Loucy (cell line): ENCODE data around the gene AMACR.

Experiments used
- H2AFZ ChIP-seq: fragments of 200-600 bp; sonication (generic); 2 replicates; pipeline ENCODE4 v1.6.0; 2016; ENCODE audit warnings: antibody characterized with exemption, mild to moderate bottlenecking, low read length, moderate library complexity
- H3F3A ChIP-seq: fragments of 200-600 bp; 2 replicates; pipeline ENCODE4 v1.6.0; 2016; ENCODE audit warnings: antibody characterized with exemption, low read depth, mild to moderate bottlenecking
- H3K27me3 ChIP-seq: fragments of 200-600 bp; sonication (generic); 2 replicates; pipeline ENCODE4 v1.6.1; 2014; ENCODE audit warnings: low read length, mild to moderate bottlenecking; ENCODE audit not compliant: insufficient read depth, poor library complexity, severe bottlenecking
- H3K36me3 ChIP-seq: fragments of 200-600 bp; sonication (generic); 2 replicates; pipeline ENCODE4 v1.6.1; 2016; ENCODE audit warnings: low read length; ENCODE audit not compliant: insufficient read depth
- H3K4me1 ChIP-seq: fragments of 200-600 bp; sonication (generic); 2 replicates; pipeline ENCODE4 v1.5.1; 2014; ENCODE audit warnings: low read length, mild to moderate bottlenecking; ENCODE audit not compliant: insufficient read depth, poor library complexity, severe bottlenecking
- H3K4me2 ChIP-seq: fragments of 200-600 bp; sonication (generic); 2 replicates; pipeline ENCODE4 v1.6.0; 2014; ENCODE audit warnings: antibody characterized with exemption, low read length, low read depth, mild to moderate bottlenecking; ENCODE audit not compliant: poor library complexity, severe bottlenecking
- H3K4me3 ChIP-seq: fragments of 200-600 bp; sonication (generic); 2 replicates; pipeline ENCODE4 v1.5.1; 2014; ENCODE audit warnings: low read length, mild to moderate bottlenecking, mixed read lengths; ENCODE audit not compliant: poor library complexity, severe bottlenecking
- H3K79me2 ChIP-seq: fragments of 200-600 bp; sonication (generic); 2 replicates; pipeline ENCODE4 v1.6.1; 2014; ENCODE audit warnings: low read length; ENCODE audit not compliant: insufficient read depth
- H3K9ac ChIP-seq: fragments of 200-600 bp; sonication (generic); 2 replicates; pipeline ENCODE4 v1.6.0; 2014; ENCODE audit warnings: mild to moderate bottlenecking, low read depth, low read length, moderate library complexity; ENCODE audit not compliant: poor library complexity, severe bottlenecking
- H3K9me2 ChIP-seq: fragments of 200-600 bp; sonication (generic); replicated peaks from 2 replicates; pipeline ENCODE4 v1.6.1; 2016; ENCODE audit warnings: low read depth, low read length, mixed read lengths
- H3K9me3 ChIP-seq: fragments of 200-600 bp; sonication (generic); 2 replicates; pipeline ENCODE4 v1.6.1; 2014; ENCODE audit warnings: mild to moderate bottlenecking, antibody characterized with exemption, low read length, low read depth; ENCODE audit not compliant: insufficient read depth
- H4K20me1 ChIP-seq: fragments of 200-600 bp; sonication (generic); 2 replicates; pipeline ENCODE4 v1.6.0; 2014; ENCODE audit warnings: antibody characterized with exemption, low read length, mild to moderate bottlenecking; ENCODE audit not compliant: insufficient read depth, poor library complexity, severe bottlenecking
- EZH2phosphoT487 ChIP-seq: fragments of 200-600 bp; IDR thresholded peaks from 2 replicates; pipeline ENCODE4 v1.6.1; 2018; ENCODE audit warnings: antibody characterized with exemption, mild to moderate bottlenecking, moderate library complexity, borderline replicate concordance
- TF ChIP-seq, protein P1 (sequence below): fragments of 200-600 bp; sonication (generic); conservative IDR thresholded peaks from 2 replicates; pipeline ENCODE4 v1.5.1; 2014; ENCODE audit warnings: mild to moderate bottlenecking, antibody characterized with exemption, low read length

AMACR gene

DNA sequence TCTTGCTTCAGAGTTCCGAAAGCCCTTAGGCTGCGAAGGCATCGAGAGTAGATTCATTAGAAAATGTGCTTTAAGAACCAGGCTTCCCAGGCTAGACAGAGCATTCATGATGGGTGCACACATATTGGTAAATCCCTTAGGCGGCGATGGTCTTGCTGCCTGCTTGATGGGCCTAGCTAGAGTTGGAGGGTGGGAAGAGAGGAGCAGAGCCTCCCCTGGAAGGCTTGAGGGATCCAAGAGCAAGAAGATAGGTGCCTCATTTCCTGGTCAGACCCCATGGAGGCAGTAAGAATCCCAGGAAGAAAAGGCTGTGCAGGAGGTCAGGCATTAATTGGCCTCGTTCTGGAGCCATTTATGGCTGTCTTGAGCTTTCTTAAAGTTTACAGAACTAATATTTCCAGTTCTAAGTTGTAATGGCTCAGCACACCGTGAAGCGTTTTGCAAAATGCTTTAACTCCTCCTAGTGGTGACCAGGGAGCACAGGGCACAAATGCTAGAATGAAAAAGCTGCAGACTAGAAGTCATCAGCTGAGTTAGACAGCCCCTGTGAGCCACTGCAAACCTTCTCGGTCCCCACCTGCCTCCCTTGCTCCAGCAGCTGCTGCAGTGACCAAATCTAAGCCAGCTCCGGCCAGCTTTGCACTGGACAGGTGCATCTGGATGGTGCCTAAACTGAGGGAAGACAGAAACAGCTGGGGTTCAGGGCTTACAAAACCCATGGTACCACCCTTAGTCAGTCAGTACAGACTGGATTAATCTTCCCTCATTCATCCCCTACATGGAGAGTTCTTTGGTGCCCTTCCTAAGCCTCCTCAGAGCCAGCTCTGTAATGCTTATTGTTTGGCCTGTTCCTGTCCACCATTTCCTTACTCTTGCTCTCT lies 38.0 kb downstream of the AMACR start:
- Histone ChIP-seq H3K4me2 (no peak overlapping the region), H3K79me2 (no peaks in the 10 kb centered on the region), H2AFZ (peak overlapping the region; percentile 84), H3F3A (no peaks in the 10 kb centered on the region), H4K20me1 (no peaks in the 10 kb centered on the region), H3K9me2 (no peaks in the 10 kb centered on the region), H3K9me3 (no peaks in the 10 kb centered on the region), H3K4me3 (no peak overlapping the region), H3K27me3 (no peaks in the 10 kb centered on the region), H3K4me1 (peaks cover 2% of the 10 kb centered on the region), H3K36me3 (no peaks in the 10 kb centered on the region), H3K9ac (no peak overlapping the region)
- no peak for TF ChIP-seq EZH2phosphoT487
- TF ChIP-seq, protein P1, sequence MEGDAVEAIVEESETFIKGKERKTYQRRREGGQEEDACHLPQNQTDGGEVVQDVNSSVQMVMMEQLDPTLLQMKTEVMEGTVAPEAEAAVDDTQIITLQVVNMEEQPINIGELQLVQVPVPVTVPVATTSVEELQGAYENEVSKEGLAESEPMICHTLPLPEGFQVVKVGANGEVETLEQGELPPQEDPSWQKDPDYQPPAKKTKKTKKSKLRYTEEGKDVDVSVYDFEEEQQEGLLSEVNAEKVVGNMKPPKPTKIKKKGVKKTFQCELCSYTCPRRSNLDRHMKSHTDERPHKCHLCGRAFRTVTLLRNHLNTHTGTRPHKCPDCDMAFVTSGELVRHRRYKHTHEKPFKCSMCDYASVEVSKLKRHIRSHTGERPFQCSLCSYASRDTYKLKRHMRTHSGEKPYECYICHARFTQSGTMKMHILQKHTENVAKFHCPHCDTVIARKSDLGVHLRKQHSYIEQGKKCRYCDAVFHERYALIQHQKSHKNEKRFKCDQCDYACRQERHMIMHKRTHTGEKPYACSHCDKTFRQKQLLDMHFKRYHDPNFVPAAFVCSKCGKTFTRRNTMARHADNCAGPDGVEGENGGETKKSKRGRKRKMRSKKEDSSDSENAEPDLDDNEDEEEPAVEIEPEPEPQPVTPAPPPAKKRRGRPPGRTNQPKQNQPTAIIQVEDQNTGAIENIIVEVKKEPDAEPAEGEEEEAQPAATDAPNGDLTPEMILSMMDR = peak; percentile 88

DNA sequence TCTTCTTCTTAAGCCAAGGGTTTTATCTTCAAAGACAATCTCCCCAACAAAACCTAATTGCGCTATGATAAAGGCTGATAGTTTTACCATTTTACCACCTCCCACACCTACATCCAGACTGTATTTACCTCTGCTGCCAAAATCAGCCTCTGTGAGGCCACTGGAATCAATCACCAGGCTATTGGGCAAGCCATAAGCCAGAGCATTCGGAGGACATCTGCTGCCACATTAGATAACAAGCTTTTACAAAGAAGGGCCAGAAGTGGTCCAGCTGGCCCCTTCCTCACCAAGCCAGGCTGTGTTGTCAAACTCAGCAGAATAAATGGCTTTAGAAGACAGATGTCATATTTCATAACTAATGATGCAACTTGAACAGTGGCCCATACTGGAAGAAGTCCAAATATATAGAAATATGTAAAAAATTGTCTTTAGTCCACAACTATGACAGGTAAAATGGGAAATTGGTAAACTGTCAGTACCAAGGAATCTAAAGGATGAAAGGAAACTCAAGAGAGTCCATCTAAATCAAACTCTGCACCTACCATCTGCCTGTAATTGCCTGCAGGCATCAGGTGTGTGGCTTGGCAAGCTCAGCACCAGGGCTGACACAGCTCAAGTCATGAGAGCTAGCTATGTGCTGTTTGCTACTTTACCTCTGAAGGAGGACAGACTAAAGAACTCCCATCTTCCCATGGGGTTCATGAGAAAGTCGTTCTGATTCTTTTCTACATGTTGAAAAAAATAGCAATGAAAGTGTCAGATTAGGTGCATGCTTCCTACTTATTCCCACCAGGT lies 39.4 kb downstream of the AMACR start:
- Histone ChIP-seq H3K9me2 (no peaks in the 10 kb centered on the region), H3K9me3 (no peaks in the 10 kb centered on the region), H3K4me2 (no peak overlapping the region), H4K20me1 (no peaks in the 10 kb centered on the region), H3K36me3 (no peaks in the 10 kb centered on the region), H3K79me2 (no peaks in the 10 kb centered on the region), H2AFZ (no peak overlapping the region), H3K27me3 (no peaks in the 10 kb centered on the region), H3K4me3 (no peak overlapping the region), H3F3A (no peaks in the 10 kb centered on the region), H3K4me1 (peaks cover 8% of the 10 kb centered on the region), H3K9ac (no peak overlapping the region)
- no peak for TF ChIP-seq EZH2phosphoT487
- TF ChIP-seq, protein P1 = no peak

DNA sequence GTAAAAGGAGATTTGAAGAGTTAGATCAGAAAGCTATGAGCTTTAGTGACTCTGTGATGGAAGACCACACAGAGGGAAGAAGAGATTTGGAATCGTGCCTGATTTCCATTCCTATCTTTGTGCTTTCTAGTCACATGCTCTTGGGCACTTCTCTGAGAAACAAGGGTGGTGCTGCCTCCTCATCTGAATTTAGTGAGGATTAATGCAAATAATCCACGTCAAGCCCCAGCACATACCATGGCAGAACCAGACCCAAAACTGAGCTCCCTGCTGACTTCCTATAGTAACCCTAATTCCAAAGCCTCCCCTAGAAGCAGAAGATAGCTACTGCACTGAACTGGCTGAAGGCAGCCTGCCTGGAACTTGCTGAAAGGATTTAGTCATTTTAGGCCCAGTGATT lies 41.0 kb downstream of the AMACR start:
- Histone ChIP-seq H3K4me2 (no peak overlapping the region), H3K9me2 (no peaks in the 10 kb centered on the region), H3K9ac (no peak overlapping the region), H2AFZ (no peak overlapping the region), H3K79me2 (no peaks in the 10 kb centered on the region), H3K4me3 (no peak overlapping the region), H3K36me3 (no peaks in the 10 kb centered on the region), H3F3A (no peaks in the 10 kb centered on the region), H3K27me3 (no peaks in the 10 kb centered on the region), H3K9me3 (no peaks in the 10 kb centered on the region), H3K4me1 (peaks cover 8% of the 10 kb centered on the region), H4K20me1 (no peaks in the 10 kb centered on the region)
- no peak for TF ChIP-seq EZH2phosphoT487
- TF ChIP-seq, protein P1 = no peak
